OCI-LY1 (cell line): ENCODE data around the gene RBMS3.

Experiments
- H2AFZ ChIP-seq: fragments of 200-600 bp; sonication (generic), shearing (Covaris generic); 2 replicates; pipeline ENCODE4 v1.6.0; 2014; ENCODE audit warnings: antibody characterized with exemption, mild to moderate bottlenecking, low read length
- H3F3A ChIP-seq: fragments of 200-600 bp; sonication (generic), shearing (Covaris generic); 2 replicates; pipeline ENCODE4 v1.6.0; 2014; ENCODE audit warnings: mild to moderate bottlenecking, antibody characterized with exemption, low read length, moderate library complexity; ENCODE audit not compliant: insufficient read depth
- H3K27ac ChIP-seq: fragments of 200-600 bp; sonication (generic); 2 replicates; pipeline ENCODE4 v1.5.1; 2014; ENCODE audit warnings: low read length, mixed run types, mild to moderate bottlenecking, low read depth; ENCODE audit not compliant: poor library complexity, severe bottlenecking
- H3K27me3 ChIP-seq: fragments of 200-600 bp; sonication (generic); 2 replicates; pipeline ENCODE4 v1.6.0; 2014; ENCODE audit warnings: antibody characterized with exemption, mild to moderate bottlenecking, low read length, moderate library complexity; ENCODE audit not compliant: insufficient read depth
- H3K36me3 ChIP-seq: fragments of 200-600 bp; sonication (generic); 2 replicates; pipeline ENCODE4 v1.6.1; 2014; ENCODE audit warnings: mild to moderate bottlenecking, antibody characterized with exemption, low read length, moderate library complexity, mixed read lengths; ENCODE audit not compliant: insufficient read depth
- H3K4me1 ChIP-seq: fragments of 200-600 bp; sonication (generic); 2 replicates; pipeline ENCODE4 v1.5.1; 2014; ENCODE audit warnings: mild to moderate bottlenecking, low read length, moderate library complexity; ENCODE audit not compliant: insufficient read depth, severe bottlenecking
- H3K4me2 ChIP-seq: fragments of 200-600 bp; sonication (generic), shearing (Covaris generic); 2 replicates; pipeline ENCODE4 v1.6.1; 2014; ENCODE audit warnings: low read length
- H3K4me3 ChIP-seq: fragments of 200-600 bp; sonication (generic); 2 replicates; pipeline ENCODE4 v1.5.1; 2014; ENCODE audit warnings: low read length, low read depth, mild to moderate bottlenecking, mixed read lengths; ENCODE audit not compliant: poor library complexity, severe bottlenecking
- H3K79me2 ChIP-seq: fragments of 200-600 bp; shearing (Covaris generic); 2 replicates; pipeline ENCODE4 v1.6.1; 2016; ENCODE audit warnings: mixed run types, low read length, mixed read lengths; ENCODE audit not compliant: insufficient read depth
- H3K9ac ChIP-seq: fragments of 200-600 bp; sonication (generic), shearing (Covaris generic); 2 replicates; pipeline ENCODE4 v1.6.1; 2014; ENCODE audit warnings: mild to moderate bottlenecking, low read length, mixed read lengths
- H3K9me2 ChIP-seq: fragments of 200-600 bp; sonication (generic), shearing (Covaris generic); 2 replicates; pipeline ENCODE4 v1.6.1; 2014; ENCODE audit warnings: low read depth, mild to moderate bottlenecking, low read length, mixed read lengths
- H3K9me3 ChIP-seq: fragments of 200-600 bp; shearing (Covaris generic); 2 replicates; pipeline ENCODE4 v1.6.1; 2014; ENCODE audit warnings: low read length, mixed read lengths
- H4K20me1 ChIP-seq: fragments of 200-600 bp; sonication (generic), shearing (Covaris generic); 2 replicates; pipeline ENCODE4 v1.6.0; 2016; ENCODE audit warnings: mild to moderate bottlenecking, low read length; ENCODE audit not compliant: insufficient read depth
- CTCF ChIP-seq: fragments of 200-600 bp; sonication (generic), shearing (Covaris generic); IDR thresholded peaks from 2 replicates; pipeline ENCODE4 v1.5.1; 2017; ENCODE audit warnings: mild to moderate bottlenecking, antibody characterized with exemption, low read length, moderate library complexity, mixed read lengths
- EZH2 ChIP-seq: fragments of 200-600 bp; sonication (generic), shearing (Covaris generic); IDR thresholded peaks from 2 replicates; pipeline ENCODE4 v1.8.0; 2017; ENCODE audit warnings: borderline replicate concordance, mixed run types, mild to moderate bottlenecking, antibody characterized with exemption, low read length, moderate library complexity, mixed read lengths

Gene RBMS3

GRCh38 chr3:29854821-29855220 is 574.0 kb downstream of the RBMS3 start:
- Histone ChIP-seq H3K36me3 (no peaks in the 10 kb centered on the region), H3K9ac (no peak overlapping the region), H3K27me3 (no peaks in the 10 kb centered on the region), H3K9me3 (no peaks in the 10 kb centered on the region; the same call in 1 of the 2 replicates), H4K20me1 (no peaks in the 10 kb centered on the region), H3K4me1 (no peaks in the 10 kb centered on the region), H3K27ac (no peak overlapping the region), H3K79me2 (no peaks in the 10 kb centered on the region), H2AFZ (no peak overlapping the region), H3K9me2 (no peaks in the 10 kb centered on the region), H3K4me2 (no peak overlapping the region), H3F3A (no peaks in the 10 kb centered on the region), H3K4me3 (no peak overlapping the region)
- TF ChIP-seq CTCF (no peak), EZH2 (no peak)

- H4K20me1 ChIP-seq = no peaks in the 10 kb centered on the region
- H3K27ac ChIP-seq = no peak overlapping the region
- H3K36me3 ChIP-seq = no peaks in the 10 kb centered on the region
- H3K9ac ChIP-seq = no peak overlapping the region
- H3K4me2 ChIP-seq = no peak overlapping the region
- H3K9me3 ChIP-seq = no peaks in the 10 kb centered on the region
- H3K27me3 ChIP-seq = no peaks in the 10 kb centered on the region
- H3K9me2 ChIP-seq = no peaks in the 10 kb centered on the region
- TF ChIP-seq EZH2 = no peak
- no peak for TF ChIP-seq CTCF
- no peak overlapping the region for H2AFZ ChIP-seq
- H3K79me2 ChIP-seq = no peaks in the 10 kb centered on the region
- no peaks in the 10 kb centered on the region for H3F3A ChIP-seq
- H3K4me1 ChIP-seq = no peaks in the 10 kb centered on the region
- no peak overlapping the region for H3K4me3 ChIP-seq
These were observed 578.9 kb downstream of the RBMS3 start for GRCh38 chr3:29859726-29860270.

- no peaks in the 10 kb centered on the region for H3K36me3 ChIP-seq
- TF ChIP-seq CTCF = no peak
- no peak for TF ChIP-seq EZH2
- no peak overlapping the region for H3K9ac ChIP-seq
- no peaks in the 10 kb centered on the region for H3K27me3 ChIP-seq
- no peaks in the 10 kb centered on the region for H3K9me3 ChIP-seq
- no peaks in the 10 kb centered on the region for H3K79me2 ChIP-seq
- H3K27ac ChIP-seq = no peak overlapping the region
- H3K4me2 ChIP-seq = no peak overlapping the region
- H3K4me1 ChIP-seq = no peaks in the 10 kb centered on the region
- H4K20me1 ChIP-seq = no peaks in the 10 kb centered on the region
- no peak overlapping the region for H3K4me3 ChIP-seq
- no peaks in the 10 kb centered on the region for H3F3A ChIP-seq
- no peaks in the 10 kb centered on the region for H3K9me2 ChIP-seq
- no peak overlapping the region for H2AFZ ChIP-seq
These were observed 583.9 kb downstream of the RBMS3 start for GRCh38 chr3:29864809-29865208.
